ENCODE data around the gene GYPB.
"Not testable (repeated sequence)": the region's sequence is repeated elsewhere in the genome, so short reads cannot be mapped to it uniquely, and the experiment has no call there.

Gene GYPB

GRCh38 chr4:143974021-143974420, 45.2 kb downstream of the GYPB start:
- not testable (repeated sequence) for H3K4me3 ChIP-seq (ENCODE audit: low read depth, low read length); H3K4me1 ChIP-seq (ENCODE audit: control insufficient read depth, insufficient read depth, low read length); H3K9me3 ChIP-seq (ENCODE audit: control insufficient read depth, insufficient read depth, low read length); H3K36me3 ChIP-seq (ENCODE audit: control insufficient read depth, insufficient read depth, low read length); H3K27me3 ChIP-seq (ENCODE audit: control insufficient read depth, insufficient read depth, low read length); H3K9ac ChIP-seq (ENCODE audit: low read depth, low read length)

DNA sequence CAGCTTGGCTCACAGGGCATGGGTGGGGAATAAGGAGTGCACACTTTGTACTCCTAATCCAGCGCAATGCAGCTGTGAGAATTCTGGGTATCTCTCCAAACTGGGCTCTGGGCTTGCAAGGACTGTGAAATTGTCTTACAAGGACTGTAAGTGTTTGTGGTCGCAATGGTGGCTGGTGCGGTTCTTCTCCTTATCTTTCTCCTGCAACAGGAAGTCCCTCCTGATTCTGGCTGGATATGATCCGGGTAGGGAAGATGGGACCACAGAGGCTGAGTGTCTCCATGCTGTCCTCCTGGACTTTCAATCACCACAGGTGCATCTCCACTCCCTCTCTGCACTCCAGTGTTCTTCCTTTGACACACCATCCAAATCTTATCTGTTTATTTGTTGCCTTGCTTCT, 58.1 kb downstream of the GYPB start:
- Histone ChIP-seq H3K9ac (ENCODE audit: low read depth, low read length) (no peak overlapping the region), H3K27me3 (ENCODE audit: control insufficient read depth, insufficient read depth, low read length) (no peaks in the 10 kb centered on the region), H3K9me3 (ENCODE audit: control insufficient read depth, insufficient read depth, low read length) (no peaks in the 10 kb centered on the region), H3K4me1 (ENCODE audit: control insufficient read depth, insufficient read depth, low read length) (no peaks in the 10 kb centered on the region), H3K4me3 (ENCODE audit: low read depth, low read length) (no peak overlapping the region), H3K36me3 (ENCODE audit: control insufficient read depth, insufficient read depth, low read length) (no peaks in the 10 kb centered on the region)

GRCh38 chr4:143955306-143955705, 63.9 kb downstream of the GYPB start:
- H3K4me1 ChIP-seq (ENCODE audit: control insufficient read depth, insufficient read depth, low read length); H3K9me3 ChIP-seq (ENCODE audit: control insufficient read depth, insufficient read depth, low read length); H3K27me3 ChIP-seq (ENCODE audit: control insufficient read depth, insufficient read depth, low read length); H3K36me3 ChIP-seq (ENCODE audit: control insufficient read depth, insufficient read depth, low read length); H3K4me3 ChIP-seq (ENCODE audit: low read depth, low read length); H3K9ac ChIP-seq (ENCODE audit: low read depth, low read length): not testable (repeated sequence)

DNA sequence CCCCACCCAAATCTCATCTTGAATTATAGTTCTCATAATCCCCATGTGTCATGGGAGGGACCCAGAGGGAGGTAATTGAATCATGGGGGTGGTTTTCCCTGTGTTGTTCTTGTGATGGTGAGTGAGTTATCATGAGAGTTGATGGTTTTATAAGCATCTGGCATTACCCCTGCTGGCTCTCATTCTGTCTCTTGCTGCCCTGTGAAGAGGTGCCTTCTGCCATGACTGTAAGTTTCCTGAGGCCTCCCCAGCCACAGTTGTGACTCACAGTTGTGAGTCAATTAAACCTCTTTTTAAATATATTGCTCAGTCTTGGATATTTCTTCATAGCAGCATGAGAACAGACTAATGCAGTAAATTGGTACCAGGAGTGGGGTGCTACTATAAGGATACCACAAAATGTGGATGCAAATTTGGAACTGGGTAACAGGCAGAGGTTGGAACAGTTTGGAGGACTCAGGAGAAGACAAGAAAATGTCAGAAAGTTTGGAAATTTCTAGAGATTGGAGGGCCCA, 67.7 kb downstream of the GYPB start:
- H3K4me3 ChIP-seq (ENCODE audit: low read depth, low read length); H3K36me3 ChIP-seq (ENCODE audit: control insufficient read depth, insufficient read depth, low read length); H3K27me3 ChIP-seq (ENCODE audit: control insufficient read depth, insufficient read depth, low read length); H3K4me1 ChIP-seq (ENCODE audit: control insufficient read depth, insufficient read depth, low read length); H3K9me3 ChIP-seq (ENCODE audit: control insufficient read depth, insufficient read depth, low read length); H3K9ac ChIP-seq (ENCODE audit: low read depth, low read length): not testable (repeated sequence)

DNA sequence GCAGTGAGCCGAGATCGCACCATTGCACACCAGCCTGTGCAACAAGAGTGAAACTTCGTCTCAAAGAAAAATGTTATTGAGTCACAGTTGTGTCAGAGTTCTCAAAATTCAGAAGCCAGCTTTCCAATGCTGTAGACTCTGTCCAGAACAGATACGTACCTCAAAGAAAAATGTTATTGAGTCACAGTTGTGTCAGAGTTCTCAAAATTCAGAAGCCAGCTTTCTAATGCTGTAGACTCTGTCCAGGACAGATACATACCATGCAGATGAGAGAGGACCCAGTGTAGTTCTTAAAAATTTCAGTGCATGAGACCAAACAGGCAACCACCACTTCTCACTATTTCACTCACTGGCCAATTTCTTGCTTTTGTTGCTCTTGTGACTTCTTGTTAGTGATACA, 68.2 kb downstream of the GYPB start:
- not testable (repeated sequence) for H3K4me1 ChIP-seq (ENCODE audit: control insufficient read depth, insufficient read depth, low read length); H3K4me3 ChIP-seq (ENCODE audit: low read depth, low read length); H3K36me3 ChIP-seq (ENCODE audit: control insufficient read depth, insufficient read depth, low read length); H3K27me3 ChIP-seq (ENCODE audit: control insufficient read depth, insufficient read depth, low read length); H3K9me3 ChIP-seq (ENCODE audit: control insufficient read depth, insufficient read depth, low read length); H3K9ac ChIP-seq (ENCODE audit: low read depth, low read length)

DNA sequence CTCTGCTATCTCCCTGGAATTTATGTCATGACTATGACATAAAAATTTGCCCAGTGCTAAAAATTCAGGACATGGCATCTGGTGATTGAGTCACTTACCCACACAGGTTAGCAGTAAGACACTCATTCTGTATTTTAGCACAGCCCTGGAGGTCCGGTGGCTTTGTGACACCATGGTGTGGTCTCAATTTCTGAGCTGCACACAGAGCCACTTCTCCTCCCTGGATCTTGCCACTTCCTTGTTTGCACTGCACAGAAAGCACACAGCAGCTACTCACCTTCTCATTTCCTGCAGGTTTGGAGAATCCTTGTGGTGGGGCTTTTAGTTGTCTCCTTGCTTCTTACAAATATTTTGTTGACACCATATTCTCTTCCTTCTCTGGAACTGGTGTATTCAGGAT, 69.0 kb downstream of the GYPB start:
- not testable (repeated sequence) for H3K9me3 ChIP-seq (ENCODE audit: control insufficient read depth, insufficient read depth, low read length); H3K9ac ChIP-seq (ENCODE audit: low read depth, low read length)

DNA sequence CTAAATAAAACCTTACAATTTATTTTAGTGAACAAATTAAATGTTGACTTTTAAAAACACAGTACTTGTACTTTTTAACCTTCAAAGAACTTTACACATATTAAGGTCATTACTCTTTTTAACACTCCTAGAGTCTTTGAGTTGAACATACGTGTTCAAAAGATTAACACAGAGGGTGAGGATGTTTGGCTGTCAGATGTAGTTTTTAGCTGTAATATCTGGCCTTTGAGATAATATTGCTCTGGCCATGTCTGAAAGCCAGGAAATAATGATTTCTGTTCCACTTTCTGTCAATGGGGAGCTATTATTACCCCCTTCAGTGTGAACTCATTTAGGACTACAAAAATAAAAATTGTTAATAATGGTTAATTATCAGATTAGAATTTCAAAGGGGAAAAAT, 71.7 kb downstream of the GYPB start:
- not testable (repeated sequence) for H3K27me3 ChIP-seq (ENCODE audit: control insufficient read depth, insufficient read depth, low read length); H3K36me3 ChIP-seq (ENCODE audit: control insufficient read depth, insufficient read depth, low read length); H3K4me1 ChIP-seq (ENCODE audit: control insufficient read depth, insufficient read depth, low read length); H3K4me3 ChIP-seq (ENCODE audit: low read depth, low read length); H3K9me3 ChIP-seq (ENCODE audit: control insufficient read depth, insufficient read depth, low read length); H3K9ac ChIP-seq (ENCODE audit: low read depth, low read length)

More for the DNA sequence above, 69.0 kb downstream of the GYPB start:
- not testable (repeated sequence) for H3K4me3 ChIP-seq (ENCODE audit: low read depth, low read length); H3K27me3 ChIP-seq (ENCODE audit: control insufficient read depth, insufficient read depth, low read length); H3K36me3 ChIP-seq (ENCODE audit: control insufficient read depth, insufficient read depth, low read length); H3K4me1 ChIP-seq (ENCODE audit: control insufficient read depth, insufficient read depth, low read length)

Data from iPS-15b (cell line).